ENCODE measurements around the gene PUS1.

Gene PUS1

GRCh38 chr12:131917139-131917710, 11.9 kb upstream of the PUS1 start:
- no peak for DNase-seq

- peak; percentile 17 for DNase-seq
These were observed 11.3 kb upstream of the PUS1 start for GRCh38 chr12:131917711-131918306.

GRCh38 chr12:131918311-131919050, 10.6 kb upstream of the PUS1 start:
- no peak for DNase-seq

- no peak for DNase-seq
These were observed 10.1 kb upstream of the PUS1 start for GRCh38 chr12:131919051-131919347.

GRCh38 chr12:131919366-131920156, 9.5 kb upstream of the PUS1 start:
- DNase-seq = no peak

GRCh38 chr12:131920157-131920508, 8.9 kb upstream of the PUS1 start:
- no peak for DNase-seq

GRCh38 chr12:131920902-131921840, 7.9 kb upstream of the PUS1 start:
- DNase-seq = no peak

GRCh38 chr12:131921866-131922769, 7.0 kb upstream of the PUS1 start:
- no peak for DNase-seq

- no peak for DNase-seq
These were observed 6.3 kb upstream of the PUS1 start for GRCh38 chr12:131922772-131923171.

- DNase-seq = no peak
These were observed 5.8 kb upstream of the PUS1 start for GRCh38 chr12:131923260-131923659.

- peak; percentile 43 for DNase-seq
These were observed 1.7 kb upstream of the PUS1 start for GRCh38 chr12:131927110-131928079.

- DNase-seq = peak; percentile 79
These were observed 881 bp upstream of the PUS1 start for GRCh38 chr12:131928080-131928710.

GRCh38 chr12:131929581-131930456, 743 bp downstream of the PUS1 start:
- peak; percentile 70 for DNase-seq

GRCh38 chr12:131930510-131930909, 1.4 kb downstream of the PUS1 start:
- DNase-seq = no peak

GRCh38 chr12:131933387-131933786, 4.3 kb downstream of the PUS1 start:
- DNase-seq = no peak

GRCh38 chr12:131934535-131934934, 5.5 kb downstream of the PUS1 start:
- DNase-seq = no peak

GRCh38 chr12:131938082-131938481, 9.0 kb downstream of the PUS1 start:
- DNase-seq = no peak

GRCh38 chr12:131939007-131939406, 9.9 kb downstream of the PUS1 start:
- DNase-seq = no peak

- no peak for DNase-seq
These were observed 11.1 kb downstream of the PUS1 start for GRCh38 chr12:131940141-131940547.
